ENCODE data around the gene BLOC1S6. TPM values are rescaled to one million over a fixed set of nuclear protein-coding genes. Genes with fewer than 3 reads are reported as not detected.

Gene BLOC1S6
- total and polyA plus RNA-seq, 2 donors = 32.1 to 36.8 TPM

DNA sequence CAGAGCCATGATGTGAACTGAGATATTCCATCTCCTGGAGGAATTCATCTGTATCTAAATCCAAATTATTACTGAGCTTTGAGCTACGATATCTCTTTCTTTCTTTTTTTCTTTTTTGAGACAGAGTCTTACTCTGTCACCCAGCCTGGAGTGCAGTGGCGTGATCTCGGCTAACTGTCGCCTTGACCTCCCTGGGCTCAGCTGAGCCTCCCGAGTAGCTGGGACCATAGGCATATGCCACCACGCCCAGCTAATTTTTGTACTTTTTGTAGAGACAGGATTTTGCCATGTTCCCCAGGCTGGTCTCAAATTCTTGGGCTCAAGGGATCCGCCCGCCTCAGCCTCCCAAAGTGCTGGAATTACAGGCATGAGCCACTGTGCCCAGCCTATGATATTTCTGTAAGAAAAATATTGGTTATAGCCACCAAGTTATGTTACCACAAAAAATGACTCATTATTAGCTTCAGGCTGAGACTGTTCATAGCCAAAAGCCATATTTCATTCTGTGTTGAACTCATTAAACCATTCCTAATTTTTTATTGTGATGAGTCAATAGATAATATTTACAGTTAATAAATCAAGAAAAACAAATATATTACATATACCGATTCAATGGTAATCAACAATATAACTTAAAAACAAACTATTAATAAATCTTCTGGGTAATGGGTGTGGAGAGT, 37.5 kb upstream of the BLOC1S6 start:
- Histone ChIP-seq H3K36me3 (ENCODE audit: control insufficient read depth in 2 of 2, insufficient read depth in 2 of 2, low read length in 1 of 2) (no peaks in the 10 kb centered on the region), H3K4me3 (ENCODE audit: low read length in 2 of 2) (no peak overlapping the region), H3K4me1 (ENCODE audit: control insufficient read depth in 2 of 2, insufficient read depth in 2 of 2, low read length in 2 of 2) (no peaks in the 10 kb centered on the region), H3K27me3 (ENCODE audit: control insufficient read depth in 2 of 2, insufficient read depth in 1 of 2, low read length in 1 of 2) (no peaks in the 10 kb centered on the region), H3K27ac (ENCODE audit: low read depth in 1 of 2, low read length in 1 of 2) (no peak overlapping the region), H3K9me3 (ENCODE audit: control insufficient read depth in 2 of 2, insufficient read depth in 1 of 2, low read length in 1 of 2) (no peaks in the 10 kb centered on the region)
- no peak for DNase-seq (ENCODE audit: low read depth in 6 of 9, low spot score in 9 of 9)
- WGBS = 97% methylated on average over 9 of the region's 9 CpGs

DNA sequence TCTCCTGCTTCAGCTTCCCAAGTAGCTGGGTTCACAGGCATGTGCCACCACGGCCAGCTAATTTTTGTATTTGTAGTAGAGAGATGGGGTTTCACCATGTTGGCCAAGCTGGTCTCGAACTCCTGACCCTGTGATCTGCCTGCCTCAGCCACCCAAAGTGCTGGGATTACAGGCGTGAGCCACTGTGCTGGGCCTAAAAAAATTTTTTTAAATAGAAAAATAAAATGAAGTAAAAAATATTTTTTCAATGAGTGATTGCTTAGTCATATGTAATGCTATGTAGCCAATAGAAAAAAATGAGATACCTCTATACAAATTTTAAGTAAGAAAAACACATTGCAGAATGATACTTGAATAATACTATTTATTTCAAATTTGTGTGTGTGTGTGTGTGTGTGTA, 36.7 kb upstream of the BLOC1S6 start:
- Histone ChIP-seq H3K4me3 (ENCODE audit: low read length in 2 of 2) (no peak overlapping the region), H3K36me3 (ENCODE audit: control insufficient read depth in 2 of 2, insufficient read depth in 2 of 2, low read length in 1 of 2) (no peaks in the 10 kb centered on the region), H3K9me3 (ENCODE audit: control insufficient read depth in 2 of 2, insufficient read depth in 1 of 2, low read length in 1 of 2) (no peaks in the 10 kb centered on the region), H3K27me3 (ENCODE audit: control insufficient read depth in 2 of 2, insufficient read depth in 1 of 2, low read length in 1 of 2) (peaks cover 0 to 1% of the 10 kb centered on the region in 2 donors), H3K27ac (ENCODE audit: low read depth in 1 of 2, low read length in 1 of 2) (no peak overlapping the region), H3K4me1 (ENCODE audit: control insufficient read depth in 2 of 2, insufficient read depth in 2 of 2, low read length in 2 of 2) (no peaks in the 10 kb centered on the region)
- 97% methylated on average over 3 of the region's 3 CpGs for WGBS
- no peak for DNase-seq (ENCODE audit: low read depth in 6 of 9, low spot score in 9 of 9)

- WGBS = 67% methylated on average over 3 of the region's 3 CpGs
- DNase-seq (ENCODE audit: low read depth in 6 of 9, low spot score in 9 of 9) = no peak
- no peaks in the 10 kb centered on the region for H3K4me1 ChIP-seq (ENCODE audit: control insufficient read depth in 2 of 2, insufficient read depth in 2 of 2, low read length in 2 of 2)
Measured at GRCh38 chr15:45551676-45552075, 35.5 kb upstream of the BLOC1S6 start.

DNA sequence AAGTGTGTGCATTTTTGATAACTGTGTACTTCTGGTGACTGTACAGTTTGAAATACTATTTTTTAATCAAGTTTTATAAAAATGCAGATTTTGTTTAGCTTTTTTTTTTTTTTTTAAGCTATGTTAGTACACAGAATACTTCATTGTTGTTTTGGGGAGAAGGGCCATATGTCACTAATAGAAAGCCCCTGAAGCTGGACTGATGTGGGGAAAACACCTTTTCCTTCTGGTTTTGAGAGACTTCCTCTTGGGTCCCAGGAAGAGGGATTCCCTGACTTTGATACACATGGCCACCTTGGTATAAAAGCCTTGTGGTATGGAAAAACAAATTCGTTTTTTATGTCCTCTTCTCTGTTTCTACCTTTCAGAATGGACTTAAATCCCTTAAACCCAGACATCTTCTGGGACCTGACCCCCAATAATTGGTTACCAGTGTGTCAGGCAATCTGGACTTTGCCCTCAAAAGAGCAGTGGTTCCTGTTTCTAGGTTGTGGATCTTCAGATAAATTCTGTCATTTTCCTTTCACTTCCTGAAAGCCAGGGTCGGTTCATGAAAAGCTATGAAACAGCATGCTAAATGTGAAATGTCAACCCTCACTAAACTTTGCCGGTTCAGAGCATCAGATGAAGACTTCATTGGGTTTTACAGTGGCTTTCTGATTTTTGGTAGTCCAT, 31.1 kb upstream of the BLOC1S6 start:
- no peak overlapping the region for H3K4me3 ChIP-seq (ENCODE audit: low read length in 2 of 2)
- no peaks in the 10 kb centered on the region for H3K4me1 ChIP-seq (ENCODE audit: control insufficient read depth in 2 of 2, insufficient read depth in 2 of 2, low read length in 2 of 2)
- no peaks in the 10 kb centered on the region for H3K36me3 ChIP-seq (ENCODE audit: control insufficient read depth in 2 of 2, insufficient read depth in 2 of 2, low read length in 1 of 2)
- H3K27ac ChIP-seq (ENCODE audit: low read depth in 1 of 2, low read length in 1 of 2) = no peak overlapping the region
- DNase-seq (ENCODE audit: low read depth in 6 of 9, low spot score in 9 of 9) = peak in 1 of 9 donors; percentile 4
- H3K27me3 ChIP-seq (ENCODE audit: control insufficient read depth in 2 of 2, insufficient read depth in 1 of 2, low read length in 1 of 2) = peaks cover 0 to 3% of the 10 kb centered on the region in 2 donors
- no peaks in the 10 kb centered on the region for H3K9me3 ChIP-seq (ENCODE audit: control insufficient read depth in 2 of 2, insufficient read depth in 1 of 2, low read length in 1 of 2)
- WGBS = 21% methylated on average over 3 of the region's 3 CpGs

More at GRCh38 chr15:45551676-45552075, 35.5 kb upstream of the BLOC1S6 start:
- no peak overlapping the region for H3K4me3 ChIP-seq (ENCODE audit: low read length in 2 of 2)
- no peaks in the 10 kb centered on the region for H3K9me3 ChIP-seq (ENCODE audit: control insufficient read depth in 2 of 2, insufficient read depth in 1 of 2, low read length in 1 of 2)
- H3K27me3 ChIP-seq (ENCODE audit: control insufficient read depth in 2 of 2, insufficient read depth in 1 of 2, low read length in 1 of 2) = peaks cover 0 to 3% of the 10 kb centered on the region in 2 donors
- H3K27ac ChIP-seq (ENCODE audit: low read depth in 1 of 2, low read length in 1 of 2) = no peak overlapping the region
- no peaks in the 10 kb centered on the region for H3K36me3 ChIP-seq (ENCODE audit: control insufficient read depth in 2 of 2, insufficient read depth in 2 of 2, low read length in 1 of 2)

GRCh38 chr15:45572617-45573016, 14.6 kb upstream of the BLOC1S6 start:
- Histone ChIP-seq H3K27me3 (ENCODE audit: control insufficient read depth in 2 of 2, insufficient read depth in 1 of 2, low read length in 1 of 2) (no peaks in the 10 kb centered on the region), H3K9me3 (ENCODE audit: control insufficient read depth in 2 of 2, insufficient read depth in 1 of 2, low read length in 1 of 2) (peaks cover 0 to 8% of the 10 kb centered on the region in 2 donors), H3K36me3 (ENCODE audit: control insufficient read depth in 2 of 2, insufficient read depth in 2 of 2, low read length in 1 of 2) (no peaks in the 10 kb centered on the region), H3K4me1 (ENCODE audit: control insufficient read depth in 2 of 2, insufficient read depth in 2 of 2, low read length in 2 of 2) (no peaks in the 10 kb centered on the region), H3K4me3 (ENCODE audit: low read length in 2 of 2) (no peak overlapping the region), H3K27ac (ENCODE audit: low read depth in 1 of 2, low read length in 1 of 2) (no peak overlapping the region)
- no peak for DNase-seq (ENCODE audit: low read depth in 6 of 9, low spot score in 9 of 9)
- 15% methylated on average over 3 of the region's 3 CpGs for WGBS

GRCh38 chr15:45573961-45574629, 13.1 kb upstream of the BLOC1S6 start:
- no peak for DNase-seq (ENCODE audit: low read depth in 6 of 9, low spot score in 9 of 9)
- Histone ChIP-seq H3K9me3 (ENCODE audit: control insufficient read depth in 2 of 2, insufficient read depth in 1 of 2, low read length in 1 of 2) (peaks cover 0 to 8% of the 10 kb centered on the region in 2 donors), H3K27ac (ENCODE audit: low read depth in 1 of 2, low read length in 1 of 2) (no peak overlapping the region), H3K4me3 (ENCODE audit: low read length in 2 of 2) (no peak overlapping the region), H3K36me3 (ENCODE audit: control insufficient read depth in 2 of 2, insufficient read depth in 2 of 2, low read length in 1 of 2) (no peaks in the 10 kb centered on the region), H3K27me3 (ENCODE audit: control insufficient read depth in 2 of 2, insufficient read depth in 1 of 2, low read length in 1 of 2) (no peaks in the 10 kb centered on the region), H3K4me1 (ENCODE audit: control insufficient read depth in 2 of 2, insufficient read depth in 2 of 2, low read length in 2 of 2) (no peaks in the 10 kb centered on the region)
- WGBS = 92% methylated on average over 7 of the region's 7 CpGs

- H3K27me3 ChIP-seq (ENCODE audit: control insufficient read depth in 2 of 2, insufficient read depth in 1 of 2, low read length in 1 of 2) = no peaks in the 10 kb centered on the region
- over 99% methylated on average over 2 of the region's 2 CpGs for WGBS
- no peaks in the 10 kb centered on the region for H3K36me3 ChIP-seq (ENCODE audit: control insufficient read depth in 2 of 2, insufficient read depth in 2 of 2, low read length in 1 of 2)
- DNase-seq (ENCODE audit: low read depth in 6 of 9, low spot score in 9 of 9) = no peak
- H3K9me3 ChIP-seq (ENCODE audit: control insufficient read depth in 2 of 2, insufficient read depth in 1 of 2, low read length in 1 of 2) = no peaks in the 10 kb centered on the region
- no peak overlapping the region for H3K27ac ChIP-seq (ENCODE audit: low read depth in 1 of 2, low read length in 1 of 2)
- H3K4me1 ChIP-seq (ENCODE audit: control insufficient read depth in 2 of 2, insufficient read depth in 2 of 2, low read length in 2 of 2) = peaks cover 3 to 7% of the 10 kb centered on the region in 2 donors
- no peak overlapping the region for H3K4me3 ChIP-seq (ENCODE audit: low read length in 2 of 2)
Measured at GRCh38 chr15:45581919-45582318, 5.3 kb upstream of the BLOC1S6 start.

DNA sequence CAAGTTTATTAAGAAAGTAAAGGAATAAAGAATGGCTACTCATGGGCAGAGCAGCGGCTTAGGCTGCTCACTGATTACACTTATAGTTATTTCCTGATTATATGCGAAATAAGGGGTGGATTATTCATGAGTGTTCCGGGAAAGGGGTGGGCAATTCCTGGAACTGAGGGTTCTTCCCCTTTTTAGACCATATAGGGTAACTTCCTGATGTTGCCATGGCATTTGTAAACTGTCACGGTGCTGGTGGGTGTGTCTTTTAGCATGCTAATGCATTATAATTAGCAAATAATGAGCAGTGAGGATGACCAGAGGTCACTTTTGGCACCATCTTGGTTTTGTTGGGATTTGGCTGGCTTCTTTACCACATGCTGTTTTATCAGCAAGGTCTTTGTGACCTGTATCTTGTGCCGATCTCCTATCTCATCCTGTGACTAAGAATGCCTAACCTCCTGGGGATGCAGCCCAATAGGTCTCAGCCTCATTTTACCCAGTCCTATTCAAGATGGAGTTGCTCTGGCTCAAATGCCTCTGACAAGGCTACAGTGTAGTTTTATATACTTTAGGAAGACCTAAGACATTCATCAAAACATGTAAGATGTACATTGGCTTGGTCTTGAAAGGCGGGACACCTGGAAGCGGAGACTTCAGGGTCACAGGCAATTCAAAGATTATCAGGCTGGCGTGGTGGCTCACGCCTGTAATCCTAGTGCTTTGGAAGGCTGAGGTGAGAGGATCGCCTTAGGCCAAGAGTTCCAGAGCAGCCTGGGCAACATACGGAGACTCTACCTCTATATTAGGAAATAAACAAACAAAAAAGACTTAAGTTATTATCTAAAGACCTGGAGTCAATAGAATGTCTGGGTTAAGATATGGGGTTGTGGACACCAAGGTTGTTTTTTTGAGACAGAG, 3.2 kb upstream of the BLOC1S6 start:
- no peaks in the 10 kb centered on the region for H3K9me3 ChIP-seq (ENCODE audit: control insufficient read depth in 2 of 2, insufficient read depth in 1 of 2, low read length in 1 of 2)

More for the DNA sequence above, 3.2 kb upstream of the BLOC1S6 start:
- Histone ChIP-seq H3K27ac (ENCODE audit: low read depth in 1 of 2, low read length in 1 of 2) (no peak overlapping the region), H3K27me3 (ENCODE audit: control insufficient read depth in 2 of 2, insufficient read depth in 1 of 2, low read length in 1 of 2) (no peaks in the 10 kb centered on the region), H3K36me3 (ENCODE audit: control insufficient read depth in 2 of 2, insufficient read depth in 2 of 2, low read length in 1 of 2) (no peaks in the 10 kb centered on the region), H3K4me1 (ENCODE audit: control insufficient read depth in 2 of 2, insufficient read depth in 2 of 2, low read length in 2 of 2) (peaks cover 13 to 14% of the 10 kb centered on the region in 2 donors), H3K4me3 (ENCODE audit: low read length in 2 of 2) (no peak overlapping the region)
- WGBS = 93% methylated on average over 11 of the region's 11 CpGs
- no peak for DNase-seq (ENCODE audit: low read depth in 6 of 9, low spot score in 9 of 9)

Measured in thymus (tissue), 11 donors.